Measurements from ENCODE around the gene MRPL28.

Gene MRPL28

GRCh38 chr16:369866-370436, 387 bp downstream of the MRPL28 start:
- WGBS, 2 donors (ENCODE audit: extremely low coverage in 2 of 2, insufficient read length in 2 of 2, insufficient replicate concordance in 1 of 2) = no CpG with 5 or more reads among the region's 44 CpGs
- Histone ChIP-seq H2BK12ac (ENCODE audit: low read length) (no peak overlapping the region), H4K91ac (ENCODE audit: low read depth, low read length, poor library complexity) (no peak overlapping the region), H3K4me3 (ENCODE audit: low read length in 2 of 2) (peak overlapping the region; percentile 40 to 66), H3K9me3 (replicated peaks in 1 of 2; ENCODE audit: control insufficient read depth in 2 of 2, insufficient read depth in 1 of 2, low read depth in 1 of 2, low read length in 2 of 2) (no peaks in the 10 kb centered on the region), H3K79me1 (ENCODE audit: low read depth, low read length) (peaks cover 9% of the 10 kb centered on the region), H3K4me1 (ENCODE audit: control insufficient read depth in 2 of 2, insufficient read depth in 1 of 2, low read depth in 1 of 2, low read length in 2 of 2) (peaks cover 4 to 6% of the 10 kb centered on the region in 2 donors), H2BK120ac (ENCODE audit: low read depth, low read length) (no peak overlapping the region), H2BK15ac (ENCODE audit: low read length) (no peak overlapping the region), H3K36me3 (replicated peaks in 1 of 2; ENCODE audit: control insufficient read depth in 2 of 2, insufficient read depth in 2 of 2, low read length in 2 of 2) (peaks cover 42 to 78% of the 10 kb centered on the region in 2 donors), H2BK5ac (ENCODE audit: low read length) (peak overlapping the region; percentile 11), H2AK5ac (ENCODE audit: low read depth, low read length) (no peak overlapping the region), H3K4ac (ENCODE audit: low read length) (no peak overlapping the region), H3K23ac (ENCODE audit: low read depth, low read length, poor library complexity) (peak overlapping the region; percentile 85), H3K18ac (ENCODE audit: low read length) (no peak overlapping the region), H3K9ac (ENCODE audit: low read depth, low read length, poor library complexity) (peak overlapping the region; percentile 60), H3K27me3 (ENCODE audit: control insufficient read depth in 3 of 3, insufficient read depth in 3 of 3, low read depth in 1 of 3, low read length in 3 of 3) (no peaks in the 10 kb centered on the region), H4K8ac (ENCODE audit: low read depth, low read length) (peak overlapping the region; percentile 17), H3K14ac (ENCODE audit: low read length) (peak overlapping the region; percentile 71), H2AFZ (ENCODE audit: low read length) (no peak overlapping the region), H3K4me2 (ENCODE audit: insufficient read depth, low read length, poor library complexity, severe bottlenecking) (peak overlapping the region; percentile 62), H3K27ac (replicated peaks; ENCODE audit: low read length) (no peak overlapping the region)
- DNase-seq (ENCODE audit: low spot score) = no peak

- WGBS, 2 donors (ENCODE audit: extremely low coverage in 2 of 2, insufficient read length in 2 of 2, insufficient replicate concordance in 1 of 2) = no CpG with 5 or more reads among the region's 20 CpGs
- H2BK15ac ChIP-seq (ENCODE audit: low read length) = no peak overlapping the region
- no peak overlapping the region for H2BK12ac ChIP-seq (ENCODE audit: low read length)
- H3K9me3 ChIP-seq (replicated peaks in 1 of 2; ENCODE audit: control insufficient read depth in 2 of 2, insufficient read depth in 1 of 2, low read depth in 1 of 2, low read length in 2 of 2) = no peaks in the 10 kb centered on the region
- H3K79me1 ChIP-seq (ENCODE audit: low read depth, low read length) = peaks cover 9% of the 10 kb centered on the region
- H2BK120ac ChIP-seq (ENCODE audit: low read depth, low read length) = no peak overlapping the region
- H3K9ac ChIP-seq (ENCODE audit: low read depth, low read length, poor library complexity) = no peak overlapping the region
- peaks cover 4 to 6% of the 10 kb centered on the region in 2 donors for H3K4me1 ChIP-seq (ENCODE audit: control insufficient read depth in 2 of 2, insufficient read depth in 1 of 2, low read depth in 1 of 2, low read length in 2 of 2)
- peak overlapping the region; percentile 11 for H3K23ac ChIP-seq (ENCODE audit: low read depth, low read length, poor library complexity)
- no peak overlapping the region for H3K4ac ChIP-seq (ENCODE audit: low read length)
- peak overlapping the region; percentile 11 for H2BK5ac ChIP-seq (ENCODE audit: low read length)
- peak overlapping the region; percentile 40 to 66 for H3K4me3 ChIP-seq (ENCODE audit: low read length in 2 of 2)
- no peak overlapping the region for H2AFZ ChIP-seq (ENCODE audit: low read length)
- H3K36me3 ChIP-seq (replicated peaks in 1 of 2; ENCODE audit: control insufficient read depth in 2 of 2, insufficient read depth in 2 of 2, low read length in 2 of 2) = peaks cover 37 to 72% of the 10 kb centered on the region in 2 donors
- H4K8ac ChIP-seq (ENCODE audit: low read depth, low read length) = no peak overlapping the region
- H3K14ac ChIP-seq (ENCODE audit: low read length) = no peak overlapping the region
- H2AK5ac ChIP-seq (ENCODE audit: low read depth, low read length) = no peak overlapping the region
- no peaks in the 10 kb centered on the region for H3K27me3 ChIP-seq (ENCODE audit: control insufficient read depth in 3 of 3, insufficient read depth in 3 of 3, low read depth in 1 of 3, low read length in 3 of 3)
- DNase-seq (ENCODE audit: low spot score) = no peak
- no peak overlapping the region for H4K91ac ChIP-seq (ENCODE audit: low read depth, low read length, poor library complexity)
- peak overlapping the region; percentile 62 for H3K4me2 ChIP-seq (ENCODE audit: insufficient read depth, low read length, poor library complexity, severe bottlenecking)
- no peak overlapping the region for H3K27ac ChIP-seq (replicated peaks; ENCODE audit: low read length)
- no peak overlapping the region for H3K18ac ChIP-seq (ENCODE audit: low read length)
These were observed 968 bp downstream of the MRPL28 start for GRCh38 chr16:369275-369865.

GRCh38 chr16:368388-369158, 1.8 kb downstream of the MRPL28 start:
- Histone ChIP-seq H3K23ac (ENCODE audit: low read depth, low read length, poor library complexity) (peak overlapping the region; percentile 80), H2BK15ac (ENCODE audit: low read length) (no peak overlapping the region), H3K4ac (ENCODE audit: low read length) (no peak overlapping the region), H3K9ac (ENCODE audit: low read depth, low read length, poor library complexity) (no peak overlapping the region), H3K14ac (ENCODE audit: low read length) (no peak overlapping the region), H3K27ac (replicated peaks; ENCODE audit: low read length) (no peak overlapping the region), H4K91ac (ENCODE audit: low read depth, low read length, poor library complexity) (no peak overlapping the region), H3K4me1 (ENCODE audit: control insufficient read depth in 2 of 2, insufficient read depth in 1 of 2, low read depth in 1 of 2, low read length in 2 of 2) (peaks cover 4 to 8% of the 10 kb centered on the region in 2 donors), H3K36me3 (replicated peaks in 1 of 2; ENCODE audit: control insufficient read depth in 2 of 2, insufficient read depth in 2 of 2, low read length in 2 of 2) (peaks cover 30 to 64% of the 10 kb centered on the region in 2 donors), H2BK12ac (ENCODE audit: low read length) (no peak overlapping the region), H3K79me1 (ENCODE audit: low read depth, low read length) (peaks cover 4% of the 10 kb centered on the region), H2BK5ac (ENCODE audit: low read length) (no peak overlapping the region), H2BK120ac (ENCODE audit: low read depth, low read length) (no peak overlapping the region), H3K9me3 (replicated peaks in 1 of 2; ENCODE audit: control insufficient read depth in 2 of 2, insufficient read depth in 1 of 2, low read depth in 1 of 2, low read length in 2 of 2) (no peaks in the 10 kb centered on the region), H3K18ac (ENCODE audit: low read length) (no peak overlapping the region), H2AFZ (ENCODE audit: low read length) (no peak overlapping the region), H2AK5ac (ENCODE audit: low read depth, low read length) (no peak overlapping the region), H3K4me2 (ENCODE audit: insufficient read depth, low read length, poor library complexity, severe bottlenecking) (no peak overlapping the region), H4K8ac (ENCODE audit: low read depth, low read length) (no peak overlapping the region), H3K27me3 (ENCODE audit: control insufficient read depth in 3 of 3, insufficient read depth in 3 of 3, low read depth in 1 of 3, low read length in 3 of 3) (no peaks in the 10 kb centered on the region), H3K4me3 (ENCODE audit: low read length in 2 of 2) (no peak overlapping the region)
- DNase-seq (ENCODE audit: low spot score) = no peak
- no CpG with 5 or more reads among the region's 29 CpGs for WGBS, 2 donors (ENCODE audit: extremely low coverage in 2 of 2, insufficient read length in 2 of 2, insufficient replicate concordance in 1 of 2)

GRCh38 chr16:367333-367903, 2.9 kb downstream of the MRPL28 start:
- Histone ChIP-seq H3K4ac (ENCODE audit: low read length) (no peak overlapping the region), H2AK5ac (ENCODE audit: low read depth, low read length) (no peak overlapping the region), H3K23ac (ENCODE audit: low read depth, low read length, poor library complexity) (no peak overlapping the region), H2AFZ (ENCODE audit: low read length) (no peak overlapping the region), H3K4me3 (ENCODE audit: low read length in 2 of 2) (no peak overlapping the region), H2BK120ac (ENCODE audit: low read depth, low read length) (no peak overlapping the region), H3K27me3 (ENCODE audit: control insufficient read depth in 3 of 3, insufficient read depth in 3 of 3, low read depth in 1 of 3, low read length in 3 of 3) (no peaks in the 10 kb centered on the region), H4K91ac (ENCODE audit: low read depth, low read length, poor library complexity) (no peak overlapping the region), H2BK12ac (ENCODE audit: low read length) (no peak overlapping the region), H4K8ac (ENCODE audit: low read depth, low read length) (no peak overlapping the region), H3K9ac (ENCODE audit: low read depth, low read length, poor library complexity) (no peak overlapping the region), H3K36me3 (replicated peaks in 1 of 2; ENCODE audit: control insufficient read depth in 2 of 2, insufficient read depth in 2 of 2, low read length in 2 of 2) (peaks cover 24 to 53% of the 10 kb centered on the region in 2 donors), H2BK15ac (ENCODE audit: low read length) (no peak overlapping the region), H3K4me1 (ENCODE audit: control insufficient read depth in 2 of 2, insufficient read depth in 1 of 2, low read depth in 1 of 2, low read length in 2 of 2) (peaks cover 4 to 10% of the 10 kb centered on the region in 2 donors), H3K9me3 (replicated peaks in 1 of 2; ENCODE audit: control insufficient read depth in 2 of 2, insufficient read depth in 1 of 2, low read depth in 1 of 2, low read length in 2 of 2) (no peaks in the 10 kb centered on the region), H3K4me2 (ENCODE audit: insufficient read depth, low read length, poor library complexity, severe bottlenecking) (no peak overlapping the region), H3K18ac (ENCODE audit: low read length) (no peak overlapping the region), H3K27ac (replicated peaks; ENCODE audit: low read length) (no peak overlapping the region), H3K14ac (ENCODE audit: low read length) (no peak overlapping the region), H2BK5ac (ENCODE audit: low read length) (peak overlapping the region; percentile 66), H3K79me1 (ENCODE audit: low read depth, low read length) (peaks cover 4% of the 10 kb centered on the region)
- no peak for DNase-seq (ENCODE audit: low spot score)
- no CpG with 5 or more reads among the region's 18 CpGs for WGBS, 2 donors (ENCODE audit: extremely low coverage in 2 of 2, insufficient read length in 2 of 2, insufficient replicate concordance in 1 of 2)

All from neuronal stem cell (in vitro differentiated cells).